GM21528 (cell line): Measurements from ENCODE around the gene NOPCHAP1.

Source experiments
- ATAC-seq: cut with Tn5 transposase; IDR thresholded peaks from one replicate; pipeline ENCODE4 v1.9.1; 2021; ENCODE audit warnings: mild to moderate bottlenecking, moderate library complexity; ENCODE audit not compliant: unreplicated experiment, low FRiP score

NOPCHAP1 gene

DNA sequence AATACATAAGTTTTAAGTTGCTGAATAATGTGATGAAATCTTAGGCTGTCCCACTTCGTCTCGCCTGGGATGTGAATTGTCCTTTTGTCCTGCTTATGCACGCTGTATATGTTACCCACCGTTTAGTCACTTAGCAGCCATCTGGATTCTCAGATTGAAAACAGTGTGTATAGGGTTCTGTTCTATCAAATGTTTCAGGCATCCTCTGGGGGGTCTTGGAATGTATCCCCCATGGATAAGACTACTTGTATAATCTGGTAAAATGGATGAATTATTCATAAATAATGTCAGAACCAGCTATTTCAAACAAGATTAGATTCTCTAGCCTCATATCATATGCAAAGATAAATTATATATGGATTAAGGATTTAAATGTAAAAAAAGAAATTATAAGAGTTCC lies 29.4 kb downstream of the NOPCHAP1 start:
- no peak for ATAC-seq

DNA sequence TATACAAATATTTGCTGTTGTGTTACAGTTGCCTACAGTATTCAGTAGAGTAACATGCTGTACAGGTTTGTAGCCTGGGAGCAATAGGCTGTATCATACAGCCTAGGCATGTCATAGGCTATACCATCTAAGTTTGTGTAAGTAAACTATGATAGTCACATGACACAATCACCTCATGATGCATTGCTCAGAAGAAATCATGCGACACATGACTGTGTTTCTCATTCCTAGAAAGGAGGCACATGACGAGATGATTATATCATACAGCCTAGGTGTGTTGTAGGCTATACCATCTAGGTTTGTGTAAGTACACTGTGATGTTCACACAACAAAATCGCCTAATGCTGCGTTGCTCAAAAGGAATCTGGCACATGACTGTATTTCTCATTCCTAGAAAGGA lies 31.9 kb downstream of the NOPCHAP1 start:
- ATAC-seq: no peak

DNA sequence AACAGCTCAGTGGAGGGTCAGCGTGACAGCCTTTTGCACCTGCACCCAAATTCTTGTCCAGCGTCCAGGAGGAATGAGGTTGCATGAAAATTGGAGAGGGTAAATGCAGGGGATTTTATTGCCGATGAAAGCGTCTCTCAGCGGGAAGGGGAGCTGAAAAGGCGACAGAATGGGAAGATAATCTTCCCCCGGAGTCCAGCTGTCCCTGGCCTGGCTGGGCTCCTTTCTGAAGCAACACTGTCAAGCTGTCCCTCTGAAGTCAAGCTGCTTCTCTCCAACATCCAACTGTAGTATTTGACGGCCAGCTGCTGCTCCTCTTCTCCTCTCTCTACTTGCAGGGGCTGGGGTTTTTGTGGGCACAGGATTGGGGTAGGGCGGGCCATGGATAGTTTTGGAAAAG lies 32.7 kb downstream of the NOPCHAP1 start:
- ATAC-seq: no peak

DNA sequence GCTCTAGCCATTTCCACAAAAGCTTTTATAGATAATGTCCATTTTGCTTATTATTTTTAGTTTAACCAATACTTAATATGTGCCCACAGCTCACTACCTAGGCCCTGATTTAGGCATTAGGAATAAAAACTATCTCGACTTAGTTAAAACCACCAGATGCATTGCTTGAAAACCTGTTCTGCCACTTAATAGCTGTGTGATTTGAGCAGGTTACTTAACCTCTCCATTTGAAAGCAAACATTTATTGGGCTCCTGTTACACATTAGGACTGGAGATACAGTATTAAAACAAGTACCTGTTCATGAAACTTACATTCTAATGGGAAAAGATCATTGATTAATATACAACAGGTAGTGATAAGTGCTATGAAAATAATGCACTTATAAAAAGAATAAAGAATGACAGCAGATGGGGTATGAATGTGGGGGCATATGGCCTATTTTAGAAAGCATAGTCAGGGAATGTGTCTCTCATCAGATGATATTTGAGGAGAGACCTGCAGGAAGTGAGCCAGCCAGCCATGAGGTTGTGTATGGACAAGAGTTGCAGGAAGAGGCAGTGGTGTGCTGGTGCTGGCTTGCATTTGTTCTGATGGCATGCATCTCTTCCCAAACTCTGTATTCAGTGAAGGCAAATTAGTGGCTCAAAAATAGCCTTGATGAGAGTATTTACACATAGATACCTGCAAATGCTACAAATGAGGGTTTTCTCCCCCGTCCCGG lies 34.3 kb downstream of the NOPCHAP1 start:
- no peak for ATAC-seq

DNA sequence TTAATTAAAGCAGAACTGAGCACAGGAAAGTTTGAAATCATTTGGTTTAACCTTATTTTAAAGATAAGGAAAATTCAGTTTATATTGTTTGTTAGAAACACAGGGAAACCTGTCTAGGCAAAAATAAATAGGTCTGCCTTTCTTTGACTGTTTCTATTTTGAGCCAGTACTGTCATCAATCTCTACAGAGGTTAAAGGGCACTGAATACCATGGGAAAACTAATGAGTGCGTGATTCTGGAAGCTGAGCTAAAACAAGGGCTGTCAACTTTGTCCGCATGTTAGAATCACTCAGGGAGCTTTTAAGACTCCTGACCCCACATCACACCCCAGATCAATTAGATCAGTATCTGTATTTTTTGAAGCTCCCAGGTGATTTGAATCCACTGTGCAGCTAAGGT lies 38.8 kb downstream of the NOPCHAP1 start:
- ATAC-seq: no peak

DNA sequence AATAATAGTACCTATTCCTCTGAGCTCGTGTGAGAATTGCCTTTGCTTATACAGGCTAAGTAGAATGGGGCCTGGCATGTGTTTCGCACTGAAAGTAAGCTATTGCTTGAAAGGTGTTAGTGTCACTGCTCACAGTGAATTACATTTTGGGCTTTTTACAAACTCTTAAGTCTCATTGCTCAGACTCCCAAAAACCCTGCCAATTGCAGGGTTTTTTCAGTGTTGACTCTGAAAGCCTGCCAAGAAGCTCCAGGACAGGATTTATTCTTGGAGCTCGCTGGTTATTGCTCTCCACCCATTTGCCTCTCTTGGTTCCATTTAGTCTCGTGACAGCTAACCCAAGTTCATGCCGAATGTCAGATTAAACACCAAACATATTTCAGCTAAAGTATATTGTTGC lies 39.8 kb downstream of the NOPCHAP1 start:
- no peak for ATAC-seq

DNA sequence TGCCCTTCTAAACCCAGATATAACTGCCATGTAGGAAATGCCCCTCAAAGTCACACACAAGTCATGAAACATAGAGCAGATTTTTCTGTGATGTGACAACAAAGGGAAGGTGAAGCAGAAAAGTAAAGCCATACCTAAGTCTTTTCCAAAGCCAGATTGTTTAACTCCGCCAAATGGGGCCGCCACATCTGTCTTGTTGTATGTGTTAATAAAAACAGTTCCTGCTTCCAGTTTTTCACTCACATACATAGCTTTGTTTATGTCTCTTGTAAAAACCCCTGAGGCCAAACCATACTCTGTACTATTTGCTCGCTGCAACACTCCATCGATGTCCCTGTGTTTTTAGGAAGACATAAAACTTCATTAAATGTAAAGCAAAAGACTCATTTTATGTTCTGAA lies 40.3 kb downstream of the NOPCHAP1 start:
- no peak for ATAC-seq

DNA sequence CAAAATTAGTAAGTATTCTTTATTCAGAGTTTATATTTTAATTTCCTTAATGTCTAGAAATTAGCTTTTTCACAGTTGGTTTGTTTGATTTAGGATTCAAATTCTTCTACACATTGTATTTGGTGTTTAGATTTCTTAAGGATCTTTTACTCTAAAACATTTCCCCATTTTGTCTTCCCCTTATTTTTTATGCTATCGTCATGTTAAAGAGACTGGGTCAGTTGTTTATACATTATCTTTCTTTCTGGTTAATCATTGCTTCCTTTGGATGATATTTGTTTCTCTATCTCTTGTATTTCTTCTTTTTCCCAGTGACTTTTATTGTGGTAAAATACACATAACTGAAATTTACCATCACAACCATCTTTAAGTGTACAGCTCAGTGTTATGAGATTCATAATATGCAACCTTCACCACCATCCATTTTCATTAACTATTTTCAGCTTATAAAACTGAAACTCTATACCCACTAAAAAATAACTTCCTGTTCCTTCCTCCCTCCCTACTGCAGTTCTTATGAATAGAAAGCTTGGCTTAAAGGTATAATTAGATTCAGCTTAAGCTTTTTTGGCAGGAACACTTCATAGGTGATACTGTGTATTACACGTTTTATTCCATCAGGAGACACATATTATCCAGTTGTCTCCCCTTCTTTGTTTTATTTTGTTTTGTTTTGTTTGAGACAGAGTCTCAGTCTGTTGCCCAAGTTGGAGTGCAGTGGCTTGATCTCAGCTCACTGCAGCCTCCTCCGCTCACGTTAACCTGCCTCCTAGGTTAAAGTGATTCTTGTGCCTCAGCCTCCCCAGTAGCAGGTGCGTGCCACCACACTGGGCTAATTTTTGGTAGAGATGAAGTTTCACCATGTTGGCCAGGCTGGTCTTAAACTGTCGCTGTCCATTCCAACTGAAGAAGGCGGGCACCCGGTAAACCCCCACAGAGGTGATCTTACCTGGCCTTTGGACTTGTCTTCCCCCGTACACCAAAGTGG lies 45.0 kb downstream of the NOPCHAP1 start:
- peak; percentile 83 for ATAC-seq

DNA sequence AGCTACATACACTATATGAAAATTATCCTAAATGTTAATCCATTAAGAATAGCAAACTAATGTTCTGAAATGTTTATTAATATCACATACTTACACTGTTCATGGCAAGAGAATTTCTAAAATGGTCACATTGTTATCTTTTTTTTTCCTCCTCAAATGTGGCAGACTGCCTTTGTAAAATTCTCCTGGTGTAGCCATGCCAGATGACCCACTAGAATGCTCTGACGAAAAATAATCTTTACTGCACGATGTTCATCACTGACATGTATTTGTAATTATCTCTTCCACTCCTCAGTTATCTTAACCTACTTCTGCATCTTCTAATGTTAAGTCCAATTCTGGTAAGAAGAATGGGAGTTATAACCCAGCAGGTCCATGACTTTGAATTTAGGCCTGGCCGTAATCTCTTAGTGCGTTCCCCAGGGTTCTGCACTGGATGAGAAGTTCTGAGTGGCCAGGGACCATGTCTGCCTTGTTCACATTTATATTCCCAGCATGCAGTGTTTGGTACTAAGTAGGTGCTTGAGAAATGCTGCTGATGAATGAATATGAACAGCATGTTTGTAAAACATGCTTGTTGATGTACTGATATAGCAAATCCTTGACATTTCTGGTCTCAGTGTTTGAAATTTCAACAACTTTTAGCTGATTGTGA lies 46.7 kb downstream of the NOPCHAP1 start:
- ATAC-seq: no peak

DNA sequence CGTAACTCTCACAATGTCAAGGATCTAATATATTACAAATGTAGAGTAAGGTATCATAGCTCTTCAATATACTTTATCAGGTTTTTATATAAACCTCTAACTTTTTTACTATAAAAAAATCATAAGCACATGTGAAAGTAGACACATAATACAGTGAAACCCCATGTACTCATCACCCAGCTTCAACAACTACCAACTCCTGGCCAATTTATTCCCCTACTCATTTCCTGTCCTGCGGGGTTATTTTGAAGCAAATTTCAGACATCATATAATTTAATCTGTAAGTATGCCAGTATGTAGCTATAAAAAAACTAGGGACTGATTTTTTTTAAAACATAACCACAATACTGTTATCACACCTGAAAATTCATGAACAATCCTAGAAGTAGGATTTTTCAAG lies 47.7 kb downstream of the NOPCHAP1 start:
- ATAC-seq: no peak
